B cell (primary cell): ENCODE data around the gene TCEAL2.

Experiments
- CTCF ChIP-seq: fragments of 200-600 bp; IDR thresholded peaks from one replicate; pipeline ENCODE4 v1.8.0; 2022; ENCODE audit warnings: antibody characterized with exemption, mild to moderate bottlenecking
- EZH2 ChIP-seq: IDR thresholded peaks from 2 replicates; pipeline ENCODE4 v1.6.1; 2012; ENCODE audit warnings: borderline replicate concordance, low read depth, mild to moderate bottlenecking, moderate library complexity, low read length; ENCODE audit not compliant: insufficient read depth, poor library complexity, severe bottlenecking

- TF ChIP-seq CTCF (no peak), EZH2 (no peak)
These were observed 12.1 kb upstream of the TCEAL2 start for GRCh38 chrX:102113367-102113766.
